Breast epithelium (tissue), 4 donors: ENCODE measurements around the gene TCTA. TPM values are rescaled to one million over a fixed set of nuclear protein-coding genes. Genes with fewer than 3 reads are reported as not detected.
"Not testable (repeated sequence)": the region's sequence is repeated elsewhere in the genome, so short reads cannot be mapped to it uniquely, and the experiment has no call there.

Source experiments
- DNase-seq, 2 donors: peaks; one replicate each; pipeline ENCODE4 v3.0.0-alpha.2; 2019; ENCODE audit warnings: low spot score in 2 of 2
- H3K27ac ChIP-seq, 2 donors: fragments of 200-600 bp; sonication (generic) in 1 of 2; one replicate each; pipeline ENCODE4 v1.5.1; 2016 to 2019; ENCODE audit warnings: mild to moderate bottlenecking in 1 of 2
- H3K27me3 ChIP-seq, 2 donors: fragments of 200-600 bp; sonication (generic) in 1 of 2; one replicate each; pipeline versions ENCODE4 v1.5.1 to v1.6.0; 2017 to 2019; ENCODE audit warnings: control low read depth in 1 of 2, mild to moderate bottlenecking in 1 of 2
- H3K36me3 ChIP-seq: fragments of 200-600 bp; one replicate; pipeline ENCODE4 v1.5.1; 2019
- H3K4me1 ChIP-seq, 2 donors: fragments of 200-600 bp; sonication (generic); one replicate each; pipeline ENCODE4 v1.5.1; 2016 to 2019; ENCODE audit warnings: control low read depth in 1 of 2
- H3K4me3 ChIP-seq, 3 donors: fragments of 200-600 bp; sonication (generic); 1 replicate in 2 of 3; 2 replicates in 1 of 3; pipeline ENCODE4 v1.5.1; 2016 to 2019; ENCODE audit warnings: mild to moderate bottlenecking in 3 of 3, moderate library complexity in 2 of 3
- H3K9me3 ChIP-seq, 2 donors: fragments of 200-600 bp; sonication (generic) in 1 of 2; one replicate each; pipeline ENCODE4 v1.5.1; 2016 to 2019; ENCODE audit warnings: control low read depth in 1 of 2
- POLR2A ChIP-seq: fragments of 450-650 bp; IDR thresholded peaks from one replicate; pipeline ENCODE4 v1.6.1; 2016; ENCODE audit warnings: antibody characterized with exemption, mild to moderate bottlenecking, moderate library complexity
- POLR2AphosphoS5 ChIP-seq, 3 donors: sonication (generic); formaldehyde crosslinking; IDR thresholded peaks; one replicate each; pipeline ENCODE4 v1.6.1; 2017; ENCODE audit warnings: antibody characterized with exemption in 3 of 3
- intact Hi-C: fragments of 100-400 bp; cut with DNase I; formaldehyde crosslinking; loops from one replicate; pipeline ENCODE4 v1.15.1; 2023; ENCODE audit warnings: low total_unique reads
- total RNA-seq, 3 donors: library from RNA; depleted of rRNA; stranded (reverse); fragments of >200 nt; gene quantifications; one replicate each; pipeline ENCODE4 v1.1.0, GENCODE V29; 2016
- TF ChIP-seq, protein P1 (sequence below), 3 donors: fragments of 450-650 bp; IDR thresholded peaks; one replicate each; pipeline ENCODE4 v1.5.1; 2016 to 2017; ENCODE audit warnings: antibody characterized with exemption in 3 of 3, mild to moderate bottlenecking in 3 of 3, moderate library complexity in 3 of 3

Gene TCTA
- total RNA-seq, 3 donors from 2014 or later: 22.6 to 29.0 (median 25.9) TPM

DNA sequence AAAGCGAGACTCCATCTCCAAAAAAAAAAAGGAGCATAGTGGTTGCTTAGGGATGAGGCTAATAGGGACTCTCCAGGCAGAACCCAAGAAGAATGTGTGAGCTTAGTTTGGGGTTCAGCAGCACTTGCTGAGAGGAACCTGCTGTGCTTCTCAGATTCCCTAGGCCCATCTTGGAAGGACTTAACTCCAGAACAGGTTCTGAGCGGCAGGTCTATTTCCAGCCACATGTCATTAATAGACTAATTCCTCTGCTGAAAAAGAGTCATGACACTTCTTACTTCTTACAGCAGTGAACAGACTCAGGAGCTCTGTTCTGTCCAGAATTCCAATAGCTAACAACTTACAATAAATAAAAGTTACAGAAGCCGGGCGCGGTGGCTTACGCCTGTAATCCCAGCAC, 22.9 kb upstream of the TCTA start:
- Histone ChIP-seq H3K36me3 (no peaks in the 10 kb centered on the region), H3K9me3 (no peaks in the 10 kb centered on the region), H3K4me3 (no peak overlapping the region), H3K27ac (no peak overlapping the region), H3K27me3 (no peaks in the 10 kb centered on the region), H3K4me1 (no peaks in the 10 kb centered on the region)
- DNase-seq: no peak
- TF ChIP-seq, protein P1, sequence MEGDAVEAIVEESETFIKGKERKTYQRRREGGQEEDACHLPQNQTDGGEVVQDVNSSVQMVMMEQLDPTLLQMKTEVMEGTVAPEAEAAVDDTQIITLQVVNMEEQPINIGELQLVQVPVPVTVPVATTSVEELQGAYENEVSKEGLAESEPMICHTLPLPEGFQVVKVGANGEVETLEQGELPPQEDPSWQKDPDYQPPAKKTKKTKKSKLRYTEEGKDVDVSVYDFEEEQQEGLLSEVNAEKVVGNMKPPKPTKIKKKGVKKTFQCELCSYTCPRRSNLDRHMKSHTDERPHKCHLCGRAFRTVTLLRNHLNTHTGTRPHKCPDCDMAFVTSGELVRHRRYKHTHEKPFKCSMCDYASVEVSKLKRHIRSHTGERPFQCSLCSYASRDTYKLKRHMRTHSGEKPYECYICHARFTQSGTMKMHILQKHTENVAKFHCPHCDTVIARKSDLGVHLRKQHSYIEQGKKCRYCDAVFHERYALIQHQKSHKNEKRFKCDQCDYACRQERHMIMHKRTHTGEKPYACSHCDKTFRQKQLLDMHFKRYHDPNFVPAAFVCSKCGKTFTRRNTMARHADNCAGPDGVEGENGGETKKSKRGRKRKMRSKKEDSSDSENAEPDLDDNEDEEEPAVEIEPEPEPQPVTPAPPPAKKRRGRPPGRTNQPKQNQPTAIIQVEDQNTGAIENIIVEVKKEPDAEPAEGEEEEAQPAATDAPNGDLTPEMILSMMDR (IDR thresholded peaks at IDR 0.05): no peak
- TF ChIP-seq POLR2AphosphoS5 (IDR thresholded peaks at IDR 0.05) (no peak), POLR2A (no peak)
- intact Hi-C loops: no loop called here

DNA sequence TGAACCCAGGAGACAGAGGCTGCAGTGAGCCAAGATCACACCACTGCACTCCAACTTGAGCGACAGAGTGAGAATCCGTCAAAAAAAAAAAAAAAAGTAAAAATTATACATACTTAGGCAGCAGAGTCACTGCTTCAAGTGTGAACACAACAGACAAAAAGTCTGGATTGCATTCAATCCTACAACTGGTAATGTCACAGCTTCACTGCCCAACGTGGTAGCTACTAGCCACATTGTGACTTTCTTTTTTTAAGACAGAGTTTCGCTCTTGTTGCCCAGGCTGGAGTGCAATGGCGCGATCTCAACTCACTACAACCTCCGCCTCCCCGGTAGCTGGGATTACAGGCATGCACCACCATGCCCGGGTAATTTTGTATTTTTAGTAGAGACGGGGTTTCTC, 20.9 kb upstream of the TCTA start:
- intact Hi-C loops, H3K4me3 ChIP-seq, DNase-seq, H3K36me3 ChIP-seq, H3K4me1 ChIP-seq, H3K27me3 ChIP-seq, H3K27ac ChIP-seq, H3K9me3 ChIP-seq: not testable (repeated sequence)

GRCh38 chr3:49397470-49397869, 14.8 kb upstream of the TCTA start:
- intact Hi-C loops: no loop called here
- DNase-seq: no peak
- no peaks in the 10 kb centered on the region for H3K36me3 ChIP-seq
- H3K4me3 ChIP-seq: no peak overlapping the region
- peak overlapping the region in 1 of 2 donors; percentile 20 for H3K27ac ChIP-seq
- H3K4me1 ChIP-seq: no peaks in the 10 kb centered on the region
- no peaks in the 10 kb centered on the region for H3K27me3 ChIP-seq
- TF ChIP-seq, protein P1 (IDR thresholded peaks at IDR 0.05): no peak
- TF ChIP-seq POLR2A: no peak
- TF ChIP-seq POLR2AphosphoS5 (IDR thresholded peaks at IDR 0.05): no peak
- H3K9me3 ChIP-seq: no peaks in the 10 kb centered on the region

GRCh38 chr3:49399461-49399860, 12.8 kb upstream of the TCTA start:
- intact Hi-C loops: no loop called here
- Histone ChIP-seq H3K36me3 (no peaks in the 10 kb centered on the region), H3K4me1 (no peaks in the 10 kb centered on the region), H3K27ac (no peak overlapping the region), H3K27me3 (no peaks in the 10 kb centered on the region), H3K4me3 (no peak overlapping the region), H3K9me3 (no peaks in the 10 kb centered on the region)
- no peak for TF ChIP-seq POLR2A
- TF ChIP-seq POLR2AphosphoS5 (IDR thresholded peaks at IDR 0.05): no peak
- TF ChIP-seq, protein P1 (IDR thresholded peaks at IDR 0.05): no peak
- DNase-seq: no peak

- intact Hi-C loops: no loop called here
Observed at GRCh38 chr3:49401766-49402165, 10.5 kb upstream of the TCTA start.

More at GRCh38 chr3:49401766-49402165, 10.5 kb upstream of the TCTA start:
- DNase-seq: no peak
- no peaks in the 10 kb centered on the region for H3K27me3 ChIP-seq
- H3K4me3 ChIP-seq: no peak overlapping the region
- H3K9me3 ChIP-seq: no peaks in the 10 kb centered on the region
- no peak overlapping the region for H3K27ac ChIP-seq
- peaks cover 0 to 4% of the 10 kb centered on the region in 2 donors for H3K4me1 ChIP-seq
- TF ChIP-seq, protein P1 (IDR thresholded peaks at IDR 0.05): no peak
- TF ChIP-seq POLR2A (no peak), POLR2AphosphoS5 (IDR thresholded peaks at IDR 0.05) (no peak)
- H3K36me3 ChIP-seq: no peaks in the 10 kb centered on the region
